Measurements from ENCODE around the gene ZNF197.
A peak's percentile ranks its signal among the peaks of the same experiment; 100 is the strongest.
"Not testable (repeated sequence)": the region's sequence is repeated elsewhere in the genome, so short reads cannot be mapped to it uniquely, and the experiment has no call there.

The ZNF197 gene

GRCh38 chr3:44624749-44625480, at the start of gene ZNF197:
TSS of gene ZNF197 (plus strand) at chr3:44625036. CDS start at chr3:44629155, 4,119 bp downstream.
- DNase-seq = peak; percentile 43

- no peak for DNase-seq
Observed at GRCh38 chr3:44576613-44577012, 48.2 kb upstream of the ZNF197 start.

DNA sequence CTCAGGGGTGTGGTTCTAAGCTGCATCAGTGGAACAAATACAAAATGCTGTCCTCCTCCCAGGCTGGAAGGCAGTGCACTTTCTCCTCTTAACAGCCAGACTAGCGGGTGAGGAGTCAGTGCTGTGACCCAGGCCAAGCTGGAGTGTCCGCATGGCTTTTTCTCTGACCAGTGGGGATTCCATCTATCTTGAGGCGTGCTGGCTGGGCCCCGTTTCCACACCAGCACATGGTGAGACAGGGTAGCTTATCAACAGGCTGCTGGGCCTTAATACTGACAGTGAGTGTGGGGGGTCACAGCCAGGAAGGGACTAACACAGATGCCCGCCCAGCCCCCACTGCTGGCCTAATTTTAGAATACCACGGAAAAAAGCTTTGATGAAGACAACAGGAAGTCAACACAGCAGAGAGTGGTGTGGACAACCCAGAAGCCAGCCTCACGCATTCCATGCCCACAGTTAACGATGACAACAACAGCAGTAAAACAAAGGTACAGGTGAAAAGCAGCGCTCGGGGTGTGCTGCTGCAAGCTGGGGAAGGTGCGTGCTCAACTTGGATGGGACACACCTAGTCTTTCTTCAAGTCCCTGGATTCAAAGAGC, 47.4 kb upstream of the ZNF197 start:
- not testable (repeated sequence) for DNase-seq

- DNase-seq = not testable (repeated sequence)
Observed at GRCh38 chr3:44578316-44578715, 46.5 kb upstream of the ZNF197 start.

- DNase-seq = not testable (repeated sequence)
Observed at GRCh38 chr3:44578924-44579515, 45.8 kb upstream of the ZNF197 start.

DNA sequence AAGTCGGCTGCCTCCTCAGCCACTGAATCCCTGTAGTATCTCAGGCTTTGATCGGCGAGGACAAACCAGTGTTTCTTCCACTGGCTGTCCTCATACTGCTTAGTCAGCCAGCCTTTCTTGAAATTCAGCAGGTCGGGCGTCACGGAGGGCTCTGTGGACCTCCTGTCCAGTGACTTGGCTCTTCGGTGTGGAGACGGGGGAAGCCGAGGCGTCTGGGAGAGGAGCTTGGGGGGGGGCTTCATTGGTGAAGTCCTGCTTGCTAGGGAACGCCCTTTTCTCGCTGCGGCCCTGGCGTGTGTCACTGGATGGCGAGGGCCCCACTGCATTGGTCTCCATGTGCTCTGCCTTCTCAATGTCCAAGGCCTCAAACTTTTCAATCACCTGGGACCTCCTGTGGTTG, 45.1 kb upstream of the ZNF197 start:
- not testable (repeated sequence) for DNase-seq

- DNase-seq = not testable (repeated sequence)
Observed at GRCh38 chr3:44580971-44581370, 43.9 kb upstream of the ZNF197 start.

- DNase-seq = peak; percentile 33
Observed at GRCh38 chr3:44584646-44585501, 40.0 kb upstream of the ZNF197 start, which contains the start of gene ZNF660. TSS of gene ZNF660 (plus strand) at chr3:44584964. CDS start at chr3:44594194, 9,230 bp downstream.

GRCh38 chr3:44596621-44597020, 28.2 kb upstream of the ZNF197 start:
- DNase-seq = no peak

- DNase-seq = no peak
Observed at GRCh38 chr3:44601749-44602148, 23.1 kb upstream of the ZNF197 start.

DNA sequence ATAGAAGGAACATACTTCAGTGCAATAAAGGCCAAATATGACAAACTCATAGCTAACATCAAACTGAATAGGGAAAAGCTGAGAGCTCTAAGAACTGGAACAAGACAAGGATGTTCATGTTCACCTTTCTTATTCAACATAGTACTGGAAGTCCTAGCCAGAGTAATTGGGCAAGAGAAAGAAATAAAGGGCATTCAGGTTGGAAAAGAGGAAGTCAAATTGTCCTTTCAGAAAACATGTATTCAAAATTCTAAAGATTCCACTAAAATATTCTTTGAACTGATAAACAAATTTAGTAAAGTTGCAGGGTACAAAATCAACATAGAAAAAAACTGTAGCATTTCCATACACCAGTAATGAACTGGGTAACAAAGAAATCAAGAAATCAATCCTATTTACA, 12.2 kb upstream of the ZNF197 start:
- DNase-seq = no peak

GRCh38 chr3:44628716-44629115, 3.9 kb downstream of the ZNF197 start:
- DNase-seq = no peak

DNA sequence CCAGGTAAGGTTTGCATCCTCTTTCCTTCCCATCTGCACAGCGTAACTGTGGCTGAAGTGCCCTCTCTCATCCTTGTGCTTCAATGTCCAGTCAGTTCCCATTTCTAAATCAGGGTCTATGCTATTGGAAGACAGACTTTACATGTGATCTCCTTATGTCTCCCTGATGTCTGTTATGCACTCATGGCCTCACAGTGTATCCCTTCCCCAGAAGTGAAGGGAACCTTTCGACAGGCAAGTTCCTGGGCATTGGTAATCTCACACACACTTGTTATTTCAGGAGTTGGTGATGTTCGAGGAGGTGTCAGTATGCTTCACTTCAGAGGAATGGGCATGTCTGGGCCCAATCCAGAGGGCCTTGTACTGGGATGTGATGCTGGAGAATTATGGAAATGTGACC, 7.4 kb downstream of the ZNF197 start:
- no peak for DNase-seq

GRCh38 chr3:44642337-44642736, 17.5 kb downstream of the ZNF197 start:
- no peak for DNase-seq

DNA sequence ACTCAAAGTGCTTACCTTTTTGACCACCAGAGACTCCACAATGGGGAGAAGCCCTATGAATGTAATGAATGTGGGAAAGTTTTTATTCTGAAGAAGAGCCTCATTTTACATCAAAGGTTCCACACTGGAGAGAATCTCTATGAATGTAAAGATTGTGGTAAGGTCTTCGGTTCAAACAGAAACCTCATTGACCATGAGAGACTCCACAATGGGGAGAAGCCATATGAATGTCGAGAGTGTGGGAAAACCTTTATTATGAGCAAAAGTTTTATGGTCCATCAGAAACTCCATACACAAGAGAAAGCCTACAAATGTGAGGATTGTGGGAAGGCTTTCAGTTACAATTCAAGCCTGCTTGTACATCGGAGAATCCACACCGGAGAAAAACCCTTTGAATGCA, 18.2 kb downstream of the ZNF197 start:
- no peak for DNase-seq

DNA sequence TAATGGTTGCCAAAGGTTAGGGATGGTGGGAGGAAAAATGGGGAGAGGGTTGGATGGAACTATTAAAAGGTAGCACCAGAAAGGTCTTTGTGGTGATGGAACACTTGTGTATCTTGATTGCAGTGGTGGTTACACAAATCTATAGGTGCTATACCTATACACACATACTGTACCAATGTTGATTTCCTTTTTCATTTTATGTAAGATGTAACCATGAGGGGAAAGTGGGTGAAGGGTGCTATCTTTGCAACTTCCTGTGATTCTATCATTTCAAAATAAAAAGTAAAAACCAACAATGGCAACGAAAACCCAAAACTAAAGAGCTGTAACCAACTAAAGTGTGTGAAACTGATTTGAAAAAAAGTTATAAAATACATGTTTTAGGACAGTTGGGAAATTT, 22.9 kb downstream of the ZNF197 start:
- no peak for DNase-seq

DNA sequence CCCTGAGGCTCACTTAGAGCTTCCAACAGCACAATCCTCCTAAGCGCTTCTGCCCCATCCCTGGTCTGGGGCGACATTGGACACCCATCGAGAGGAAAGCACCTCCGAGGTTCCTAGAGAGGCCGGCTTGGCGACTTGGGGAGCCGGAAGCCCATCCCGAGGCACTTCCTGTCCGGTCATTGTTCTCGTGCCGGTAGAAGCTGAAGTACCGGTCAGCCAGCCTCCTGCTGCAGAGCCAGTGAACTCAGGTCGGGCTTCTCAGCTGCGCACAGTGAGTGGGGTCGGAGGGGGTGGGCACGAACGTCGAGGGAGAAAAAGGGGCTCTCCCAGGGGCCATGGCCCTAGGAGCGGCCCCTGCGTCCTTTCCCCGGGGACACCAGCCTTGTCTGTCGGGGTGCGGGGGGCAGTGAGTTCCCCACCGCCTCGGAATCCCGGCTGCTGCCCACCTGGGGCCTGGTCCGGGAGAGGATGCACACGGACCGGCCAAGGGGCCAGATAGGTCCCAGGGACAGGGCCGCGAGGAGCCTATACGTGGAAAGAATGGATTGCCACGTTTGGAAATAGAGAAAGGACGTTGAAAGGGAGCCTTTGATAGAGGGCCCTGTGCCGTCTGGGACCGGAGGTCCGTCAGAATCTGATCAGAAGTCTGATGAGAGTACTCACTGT, 23.9 kb downstream of the ZNF197 start, which contains the start of gene ZNF35:
Gene ZNF35, plus strand, starts transcription at position 169 of the 666 bp plus-strand sequence. CDS start 2,336 bp downstream, outside the sequence.
- DNase-seq = peak; percentile 4

GRCh38 chr3:44649709-44650108, 24.9 kb downstream of the ZNF197 start:
- no peak for DNase-seq

GRCh38 chr3:44654039-44654438, 29.2 kb downstream of the ZNF197 start:
- DNase-seq = no peak

- no peak for DNase-seq
Observed at GRCh38 chr3:44659015-44659414, 34.2 kb downstream of the ZNF197 start.

- no peak for DNase-seq
Observed at GRCh38 chr3:44659434-44659833, 34.6 kb downstream of the ZNF197 start.

- no peak for DNase-seq
Observed at GRCh38 chr3:44661189-44661588, 36.4 kb downstream of the ZNF197 start.
